ENCODE data around the gene HOXA7.

The HOXA7 gene

DNA sequence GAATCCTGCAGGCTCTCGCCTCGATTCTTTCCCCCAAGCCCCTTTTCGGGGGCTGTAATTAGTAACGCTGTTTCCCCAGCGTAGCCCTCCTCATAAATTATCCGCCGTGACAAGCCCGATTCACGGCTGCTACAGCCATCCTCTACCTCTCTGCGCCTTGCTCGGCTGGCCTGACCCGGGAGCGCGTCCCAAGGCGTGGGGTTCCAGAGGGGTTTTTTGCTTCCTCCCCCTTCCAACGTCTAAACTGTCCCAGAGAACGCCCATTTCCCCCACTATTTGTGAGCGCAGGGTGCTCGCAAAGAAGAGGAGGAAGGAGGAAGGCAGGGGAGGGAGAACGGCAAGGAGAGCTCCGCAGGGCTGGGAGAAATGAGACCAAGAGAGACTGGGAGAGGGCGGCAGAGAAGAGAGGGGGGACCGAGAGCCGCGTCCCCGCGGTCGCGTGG lies 13.9 kb downstream of the HOXA7 start:
- no peak overlapping the region for H3K27ac ChIP-seq
- TF ChIP-seq, protein P1, sequence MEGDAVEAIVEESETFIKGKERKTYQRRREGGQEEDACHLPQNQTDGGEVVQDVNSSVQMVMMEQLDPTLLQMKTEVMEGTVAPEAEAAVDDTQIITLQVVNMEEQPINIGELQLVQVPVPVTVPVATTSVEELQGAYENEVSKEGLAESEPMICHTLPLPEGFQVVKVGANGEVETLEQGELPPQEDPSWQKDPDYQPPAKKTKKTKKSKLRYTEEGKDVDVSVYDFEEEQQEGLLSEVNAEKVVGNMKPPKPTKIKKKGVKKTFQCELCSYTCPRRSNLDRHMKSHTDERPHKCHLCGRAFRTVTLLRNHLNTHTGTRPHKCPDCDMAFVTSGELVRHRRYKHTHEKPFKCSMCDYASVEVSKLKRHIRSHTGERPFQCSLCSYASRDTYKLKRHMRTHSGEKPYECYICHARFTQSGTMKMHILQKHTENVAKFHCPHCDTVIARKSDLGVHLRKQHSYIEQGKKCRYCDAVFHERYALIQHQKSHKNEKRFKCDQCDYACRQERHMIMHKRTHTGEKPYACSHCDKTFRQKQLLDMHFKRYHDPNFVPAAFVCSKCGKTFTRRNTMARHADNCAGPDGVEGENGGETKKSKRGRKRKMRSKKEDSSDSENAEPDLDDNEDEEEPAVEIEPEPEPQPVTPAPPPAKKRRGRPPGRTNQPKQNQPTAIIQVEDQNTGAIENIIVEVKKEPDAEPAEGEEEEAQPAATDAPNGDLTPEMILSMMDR (IDR thresholded peaks at IDR 0.05), result no peak
- no peak for TF ChIP-seq ZFX (IDR thresholded peaks at IDR 0.05; ENCODE audit: borderline replicate concordance)

DNA sequence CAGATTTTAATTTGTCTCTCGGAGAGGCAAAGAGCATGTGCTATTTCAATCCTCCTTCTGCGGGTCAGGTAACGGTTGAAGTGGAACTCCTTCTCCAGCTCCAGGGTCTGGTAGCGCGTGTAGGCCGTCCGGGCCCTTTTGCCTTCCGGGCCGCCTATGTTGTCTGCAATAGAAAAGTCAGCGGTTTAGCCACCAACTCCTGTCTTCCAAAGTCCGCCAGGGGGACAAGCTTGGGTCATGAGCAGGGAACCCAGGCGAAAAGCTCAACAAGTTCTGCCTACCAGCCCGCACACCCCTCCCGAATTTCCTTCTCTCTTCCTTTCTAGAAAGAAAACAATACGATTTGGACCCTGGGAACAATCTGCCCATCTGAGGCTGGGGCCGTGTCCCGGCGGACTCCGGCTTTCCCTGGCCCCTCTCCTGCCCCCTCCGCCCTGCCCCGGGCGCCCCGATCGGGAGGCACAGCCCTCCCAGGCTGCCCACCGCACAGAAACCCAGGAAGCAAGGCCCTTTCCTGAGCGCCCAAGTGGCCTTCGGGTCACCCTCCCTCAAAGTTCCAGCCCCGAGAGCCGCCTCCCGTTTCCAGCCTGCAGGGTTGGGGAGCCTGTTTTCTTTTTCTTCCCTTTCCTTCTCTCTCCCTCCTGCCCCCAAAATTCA lies 14.4 kb downstream of the HOXA7 start:
- no peak overlapping the region for H3K27ac ChIP-seq
- no peak for TF ChIP-seq ZFX (IDR thresholded peaks at IDR 0.05; ENCODE audit: borderline replicate concordance)
- TF ChIP-seq, protein P1 (IDR thresholded peaks at IDR 0.05), result no peak

DNA sequence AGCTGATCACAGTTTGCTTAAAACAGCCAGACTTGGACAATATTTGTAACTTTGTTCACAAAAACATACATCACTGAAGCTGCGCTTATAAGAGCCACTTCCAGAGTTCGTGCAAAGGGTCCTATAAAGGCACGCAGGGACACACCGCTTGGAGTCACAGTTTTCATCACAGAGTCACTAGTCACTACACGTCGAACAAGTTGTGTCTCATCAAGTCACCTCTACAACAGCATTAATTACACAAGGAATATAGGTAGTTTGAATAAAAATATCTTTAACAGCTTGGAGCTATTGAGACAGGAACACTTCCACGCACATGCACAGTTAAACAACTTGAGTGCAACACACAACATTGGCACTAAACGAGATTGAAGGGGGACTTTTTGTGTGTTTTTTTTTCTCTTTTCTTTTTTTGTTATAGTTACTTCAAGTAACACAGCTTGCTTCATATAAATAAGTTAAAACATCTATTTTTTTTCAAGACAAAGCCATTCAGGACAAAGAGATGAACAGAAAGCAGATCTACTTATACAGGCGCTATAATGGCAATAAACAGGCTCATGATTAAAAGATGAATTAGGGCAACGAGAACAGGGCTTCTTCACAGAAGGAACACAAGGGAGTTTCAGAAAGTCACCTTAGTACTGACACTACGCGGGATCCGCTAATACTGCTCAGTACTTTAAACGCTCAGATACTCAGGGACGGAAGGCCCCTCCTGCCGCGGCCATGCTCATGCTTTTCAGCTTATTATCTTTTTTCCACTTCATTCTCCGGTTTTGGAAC lies 15.1 kb downstream of the HOXA7 start:
- H3K27ac ChIP-seq, result no peak overlapping the region
- TF ChIP-seq, protein P1 (IDR thresholded peaks at IDR 0.05), result no peak
- TF ChIP-seq ZFX (IDR thresholded peaks at IDR 0.05; ENCODE audit: borderline replicate concordance), result no peak

DNA sequence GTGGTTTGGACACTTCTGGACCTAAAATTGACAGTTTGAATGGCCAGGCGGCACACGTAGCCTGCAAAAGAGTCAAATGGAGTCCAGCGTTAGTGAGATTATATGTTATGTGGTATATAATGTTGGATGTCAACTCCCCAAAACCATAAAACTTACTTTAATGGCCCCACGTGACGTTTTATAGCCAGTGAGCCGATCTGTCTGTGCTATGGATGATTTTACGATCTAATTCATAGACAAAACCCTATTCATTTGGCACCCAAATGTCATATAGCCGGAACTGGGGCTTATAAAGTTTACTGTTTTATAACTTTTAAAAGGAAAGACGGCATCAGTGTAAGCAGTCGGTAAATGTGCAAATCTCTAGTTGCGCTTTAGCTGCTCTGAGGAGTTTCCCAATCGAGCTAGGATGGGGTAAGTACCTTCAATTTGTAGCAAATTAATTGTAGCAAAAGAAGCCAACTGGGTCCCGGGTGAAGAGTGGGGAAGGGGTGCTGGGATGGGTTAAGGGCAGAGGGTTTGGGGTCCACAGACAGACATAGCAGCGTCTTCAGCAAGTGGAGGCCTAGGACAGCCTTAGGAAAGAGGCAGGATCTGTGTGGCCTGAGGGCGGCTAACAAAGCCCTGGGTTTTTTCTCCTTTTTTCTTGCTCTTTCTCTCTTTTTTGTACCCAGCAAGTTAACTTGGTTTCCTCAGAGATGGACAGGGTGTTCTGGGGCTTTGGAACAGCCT lies 16.2 kb downstream of the HOXA7 start:
- no peak overlapping the region for H3K27ac ChIP-seq
- TF ChIP-seq, protein P1 (IDR thresholded peaks at IDR 0.05), result no peak
- no peak for TF ChIP-seq ZFX (IDR thresholded peaks at IDR 0.05; ENCODE audit: borderline replicate concordance)

DNA sequence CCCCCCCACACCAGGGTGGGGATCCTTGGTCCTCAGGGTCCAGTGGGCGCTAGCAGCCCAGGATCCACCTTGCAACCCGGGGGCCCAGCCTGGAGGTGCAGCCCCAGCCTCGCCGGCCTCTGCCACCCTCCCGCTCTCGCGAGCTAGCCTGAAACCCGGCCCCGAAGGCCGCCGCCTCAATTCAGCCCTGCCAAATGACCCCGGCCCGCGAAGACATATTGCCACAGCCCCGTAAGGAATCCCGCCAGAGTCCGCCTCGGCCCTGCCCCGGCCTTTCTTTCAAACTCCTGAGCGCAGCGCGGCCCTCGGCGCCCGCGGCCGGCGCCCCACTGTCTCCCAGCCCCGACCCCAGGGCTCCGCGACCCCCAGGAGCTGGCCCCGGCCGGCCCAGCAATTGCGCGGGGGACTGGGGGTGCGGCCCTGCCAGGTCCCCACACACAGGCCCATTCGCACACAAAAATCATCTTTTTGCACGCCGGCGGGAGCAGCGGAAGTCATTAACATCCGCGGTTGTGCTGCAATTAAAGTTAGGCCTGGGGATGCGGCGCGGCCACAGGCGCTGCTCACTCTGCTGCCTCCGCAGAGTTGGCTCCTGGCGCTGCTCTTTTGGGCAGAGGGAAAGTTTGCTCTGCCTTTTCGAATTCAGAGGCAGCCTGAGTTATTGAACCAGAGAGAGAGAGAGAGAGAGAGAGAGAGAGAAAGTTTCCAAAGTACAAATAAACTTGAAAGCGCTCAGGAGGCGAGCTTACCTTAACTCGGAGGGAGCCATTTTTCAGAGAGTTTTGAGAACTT lies 16.9 kb downstream of the HOXA7 start:
- no peak for TF ChIP-seq ZFX (IDR thresholded peaks at IDR 0.05; ENCODE audit: borderline replicate concordance)
- TF ChIP-seq, protein P1 (IDR thresholded peaks at IDR 0.05), result no peak
- H3K27ac ChIP-seq, result no peak overlapping the region

DNA sequence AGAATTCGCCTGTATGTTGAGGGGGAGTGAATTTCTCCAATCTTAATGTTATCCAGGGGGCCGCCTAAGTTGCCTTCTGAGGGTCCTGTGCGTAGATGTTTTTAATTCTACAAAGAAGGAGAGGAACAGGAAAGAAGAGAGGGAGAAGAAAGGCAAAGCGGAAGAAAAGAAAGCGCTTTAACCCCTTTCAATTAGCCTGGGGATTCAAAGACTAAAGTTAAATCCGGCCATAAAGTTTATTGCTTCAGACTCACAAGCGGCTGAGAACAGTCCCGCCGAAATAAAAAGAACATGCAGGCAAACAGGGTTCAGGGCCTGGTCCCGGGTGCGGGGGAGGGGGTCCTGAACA lies 17.5 kb downstream of the HOXA7 start:
- TF ChIP-seq ZFX (IDR thresholded peaks at IDR 0.05; ENCODE audit: borderline replicate concordance), result no peak
- TF ChIP-seq, protein P1 (IDR thresholded peaks at IDR 0.05), result no peak
- H3K27ac ChIP-seq, result no peak overlapping the region
